GM23338 (cell line): ENCODE data around the gene EIF4A2.

Source experiments
- CTCF ChIP-seq, 2 experiments: fragments of 200-600 bp in 1 of 2; sonication (generic) in 1 of 2; conservative IDR thresholded peaks; 2 replicates each; pipeline versions ENCODE4 v1.5.1 to v1.6.1; 2016 to 2017; ENCODE audit warnings: antibody characterized with exemption in 2 of 2, low read depth in 2 of 2, mild to moderate bottlenecking in 2 of 2, moderate library complexity in 1 of 2
- POLR2AphosphoS5 ChIP-seq: IDR thresholded peaks from 2 replicates; pipeline ENCODE4 v1.6.1; 2016; ENCODE audit warnings: antibody characterized with exemption, low read depth
- TF ChIP-seq, protein P1 (sequence below): IDR thresholded peaks from one replicate; pipeline ENCODE4 v1.6.1; 2018; ENCODE audit warnings: antibody characterized with exemption; ENCODE audit not compliant: unreplicated experiment

DNA sequence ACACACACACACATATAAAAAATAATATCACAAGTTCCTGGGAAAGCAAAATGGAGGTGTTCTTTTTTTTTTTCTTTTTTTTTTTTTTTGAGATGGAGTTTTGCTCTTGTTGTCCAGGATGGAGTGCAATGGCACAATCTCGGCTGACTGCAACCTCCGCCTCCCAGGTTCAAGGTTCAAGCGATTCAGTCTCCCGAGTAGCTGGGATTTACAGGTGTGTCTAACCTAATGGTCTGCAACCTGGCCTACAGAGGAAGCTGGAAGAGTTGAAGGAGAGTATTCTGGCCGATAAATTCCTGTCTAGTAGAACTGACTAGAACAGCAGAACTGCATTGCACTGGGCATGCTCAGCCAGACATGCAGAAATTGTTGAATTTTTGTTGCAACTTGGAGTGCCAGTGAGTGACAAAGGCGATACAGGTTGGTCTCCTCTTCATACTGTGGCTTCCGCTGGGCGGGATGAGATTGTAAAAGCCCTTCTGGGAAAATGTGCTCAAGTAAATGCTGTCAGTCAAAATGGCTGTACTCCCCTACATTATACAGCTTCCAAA is 22.4 kb upstream of the EIF4A2 start:
- TF ChIP-seq, protein P1, sequence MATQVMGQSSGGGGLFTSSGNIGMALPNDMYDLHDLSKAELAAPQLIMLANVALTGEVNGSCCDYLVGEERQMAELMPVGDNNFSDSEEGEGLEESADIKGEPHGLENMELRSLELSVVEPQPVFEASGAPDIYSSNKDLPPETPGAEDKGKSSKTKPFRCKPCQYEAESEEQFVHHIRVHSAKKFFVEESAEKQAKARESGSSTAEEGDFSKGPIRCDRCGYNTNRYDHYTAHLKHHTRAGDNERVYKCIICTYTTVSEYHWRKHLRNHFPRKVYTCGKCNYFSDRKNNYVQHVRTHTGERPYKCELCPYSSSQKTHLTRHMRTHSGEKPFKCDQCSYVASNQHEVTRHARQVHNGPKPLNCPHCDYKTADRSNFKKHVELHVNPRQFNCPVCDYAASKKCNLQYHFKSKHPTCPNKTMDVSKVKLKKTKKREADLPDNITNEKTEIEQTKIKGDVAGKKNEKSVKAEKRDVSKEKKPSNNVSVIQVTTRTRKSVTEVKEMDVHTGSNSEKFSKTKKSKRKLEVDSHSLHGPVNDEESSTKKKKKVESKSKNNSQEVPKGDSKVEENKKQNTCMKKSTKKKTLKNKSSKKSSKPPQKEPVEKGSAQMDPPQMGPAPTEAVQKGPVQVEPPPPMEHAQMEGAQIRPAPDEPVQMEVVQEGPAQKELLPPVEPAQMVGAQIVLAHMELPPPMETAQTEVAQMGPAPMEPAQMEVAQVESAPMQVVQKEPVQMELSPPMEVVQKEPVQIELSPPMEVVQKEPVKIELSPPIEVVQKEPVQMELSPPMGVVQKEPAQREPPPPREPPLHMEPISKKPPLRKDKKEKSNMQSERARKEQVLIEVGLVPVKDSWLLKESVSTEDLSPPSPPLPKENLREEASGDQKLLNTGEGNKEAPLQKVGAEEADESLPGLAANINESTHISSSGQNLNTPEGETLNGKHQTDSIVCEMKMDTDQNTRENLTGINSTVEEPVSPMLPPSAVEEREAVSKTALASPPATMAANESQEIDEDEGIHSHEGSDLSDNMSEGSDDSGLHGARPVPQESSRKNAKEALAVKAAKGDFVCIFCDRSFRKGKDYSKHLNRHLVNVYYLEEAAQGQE, result no peak
- TF ChIP-seq CTCF (conservative IDR thresholded peaks at IDR 0.05; ENCODE audit: low read depth in 2 of 2) (no peak), POLR2AphosphoS5 (no peak)
